GM19438 (cell line): ENCODE measurements around the gene SRGAP1.

Experiments
- ATAC-seq: cut with Tn5 transposase; IDR thresholded peaks from one replicate; pipeline ENCODE4 v1.9.1; 2021; ENCODE audit warnings: low read depth; ENCODE audit not compliant: unreplicated experiment

Gene SRGAP1

DNA sequence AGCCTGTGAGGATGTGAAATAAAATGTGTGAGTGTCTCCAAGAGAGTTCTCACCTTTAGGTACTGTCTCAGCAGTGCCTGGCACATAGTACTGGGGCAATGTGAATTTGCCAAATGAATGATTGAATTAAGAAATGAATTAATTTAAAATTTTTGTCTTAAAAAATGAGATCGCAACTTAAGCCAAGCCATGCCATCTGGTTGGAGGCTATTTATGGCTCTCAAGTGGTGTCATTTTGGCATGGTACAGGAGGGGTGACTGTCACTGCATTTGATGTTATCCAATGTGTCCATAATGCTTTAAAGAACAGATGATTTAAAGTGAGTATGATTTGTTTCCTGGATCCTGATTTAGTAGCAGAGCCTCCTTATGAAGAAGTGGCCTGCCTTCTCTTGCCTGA, 80.3 kb downstream of the SRGAP1 start:
- no peak for ATAC-seq

DNA sequence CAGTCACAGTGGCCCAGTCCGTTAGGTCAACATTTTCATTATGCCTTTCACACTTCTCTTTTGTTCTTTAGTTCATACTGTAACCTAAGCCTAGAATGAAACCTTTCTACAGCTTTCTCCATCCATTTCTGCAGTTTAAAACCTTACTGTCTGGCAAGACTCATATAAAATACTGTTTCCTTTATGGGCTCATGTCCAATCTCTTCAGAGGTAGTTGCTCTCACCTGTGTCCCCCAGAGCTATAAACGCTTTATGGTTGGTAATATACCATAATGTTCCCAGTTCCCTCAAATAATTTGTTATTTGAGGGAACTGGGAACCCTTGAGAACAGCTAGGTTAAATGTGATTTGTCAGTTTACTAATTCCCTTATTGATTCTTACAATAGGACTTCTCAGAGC, 83.0 kb downstream of the SRGAP1 start:
- no peak for ATAC-seq

DNA sequence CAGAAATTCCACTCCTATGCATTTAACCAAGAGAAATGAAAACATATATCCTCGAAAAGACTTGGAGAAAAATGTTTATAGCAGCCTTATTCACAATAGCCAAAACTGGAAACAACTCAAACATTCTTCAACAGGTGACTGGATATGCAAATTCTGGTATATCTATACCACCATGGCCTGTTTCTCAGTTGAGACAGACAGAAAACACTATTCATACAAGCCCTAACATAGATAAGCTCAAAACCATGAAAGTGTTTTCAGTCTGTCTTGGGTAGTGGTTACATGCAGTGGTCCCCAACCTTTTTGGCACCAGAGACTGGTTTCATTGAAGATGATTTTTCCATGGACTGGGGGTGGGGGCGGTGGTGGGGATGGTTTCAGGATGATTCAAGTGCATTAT, 83.8 kb downstream of the SRGAP1 start:
- ATAC-seq, result no peak

DNA sequence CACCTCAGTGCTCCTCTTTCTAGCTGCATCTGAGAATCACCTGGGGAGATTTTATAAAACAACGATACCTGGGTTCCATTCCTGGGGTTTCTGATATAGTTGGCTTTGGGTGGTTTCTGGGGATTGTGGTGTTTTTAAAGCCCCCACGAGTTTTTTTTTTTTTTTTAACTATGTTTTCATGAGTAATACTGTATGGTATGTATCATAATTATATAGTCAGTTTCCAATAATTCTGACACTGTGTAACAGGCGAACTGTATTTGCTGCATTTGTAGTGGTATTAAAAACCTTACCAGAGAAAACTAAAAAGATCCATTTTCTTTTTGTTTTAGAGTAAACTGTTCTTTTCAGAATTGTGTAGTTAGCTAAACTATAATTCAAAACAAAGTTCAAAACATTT, 84.9 kb downstream of the SRGAP1 start:
- no peak for ATAC-seq

DNA sequence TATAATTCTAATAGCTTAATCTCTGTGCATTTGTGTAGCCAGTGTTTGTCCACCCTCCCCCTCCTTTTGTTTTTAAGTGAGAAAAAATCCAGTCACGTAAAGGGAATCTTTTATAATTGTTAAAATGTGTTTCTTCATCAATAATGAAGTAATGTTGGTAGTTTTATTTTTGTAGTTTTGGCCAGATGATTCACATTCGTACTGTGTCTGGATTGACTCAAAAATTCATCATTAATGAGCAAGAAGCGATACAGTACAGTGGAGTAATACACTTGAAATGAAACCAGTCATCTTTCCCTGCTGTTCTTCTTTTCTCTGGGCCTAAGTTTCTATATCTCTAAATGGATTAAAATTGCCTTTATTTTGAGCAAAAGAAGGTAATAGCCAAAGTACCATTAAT, 86.5 kb downstream of the SRGAP1 start:
- ATAC-seq, result no peak

DNA sequence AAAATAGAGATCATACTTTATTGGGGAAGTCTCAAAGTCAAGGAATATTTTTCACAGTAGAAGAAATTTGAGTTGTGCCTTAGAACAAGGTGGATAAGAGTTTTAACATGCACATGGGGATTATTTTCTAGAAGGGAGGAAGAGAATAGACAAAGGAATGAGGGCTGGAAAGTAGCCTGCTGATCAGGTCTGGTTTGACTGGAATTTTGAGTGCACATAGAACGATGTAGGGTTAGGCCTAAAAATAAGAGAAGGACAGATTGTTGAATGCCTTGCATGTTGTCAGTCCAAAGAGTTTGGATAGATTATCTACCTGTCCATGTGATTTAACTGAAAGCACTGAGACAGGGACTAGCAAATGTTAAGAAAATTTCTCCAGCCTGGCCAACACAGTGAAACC, 87.2 kb downstream of the SRGAP1 start:
- no peak for ATAC-seq

DNA sequence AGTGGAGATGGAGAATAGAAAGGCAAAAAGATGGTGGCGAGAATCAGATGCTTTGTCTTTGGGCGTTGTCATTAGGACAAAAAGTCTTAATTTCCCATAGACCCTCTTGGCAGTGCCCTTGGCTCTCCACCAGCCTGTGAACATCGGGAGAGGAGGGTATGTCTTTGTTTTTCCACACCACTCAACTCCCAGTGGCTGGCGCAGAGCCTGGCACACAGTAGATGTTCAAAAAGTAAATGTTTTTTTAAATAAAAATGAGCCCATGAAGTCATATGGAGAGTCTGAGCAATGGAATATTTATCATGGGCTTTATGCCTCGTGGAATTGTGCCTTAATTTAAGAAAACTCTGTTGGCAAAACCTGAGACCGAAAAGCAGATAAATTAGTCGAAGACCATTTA, 90.4 kb downstream of the SRGAP1 start:
- no peak for ATAC-seq

DNA sequence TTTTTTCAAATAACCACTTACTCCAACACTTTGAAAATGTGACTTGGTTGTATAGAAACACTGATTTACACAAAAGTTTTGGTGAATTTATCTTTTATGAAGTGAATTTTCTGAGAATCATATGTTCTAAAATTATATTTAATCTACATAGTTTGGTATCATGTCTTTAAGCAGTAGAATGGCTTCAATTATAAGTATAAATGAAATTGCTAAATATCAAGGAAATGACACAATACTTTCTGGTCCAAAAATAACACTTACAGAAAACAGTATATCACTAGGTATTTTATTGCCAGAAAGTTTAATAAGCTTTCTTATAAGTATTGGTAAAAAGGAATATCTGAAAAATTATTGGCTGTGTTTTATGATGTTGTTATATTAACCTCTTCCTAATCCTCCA, 90.9 kb downstream of the SRGAP1 start:
- no peak for ATAC-seq

DNA sequence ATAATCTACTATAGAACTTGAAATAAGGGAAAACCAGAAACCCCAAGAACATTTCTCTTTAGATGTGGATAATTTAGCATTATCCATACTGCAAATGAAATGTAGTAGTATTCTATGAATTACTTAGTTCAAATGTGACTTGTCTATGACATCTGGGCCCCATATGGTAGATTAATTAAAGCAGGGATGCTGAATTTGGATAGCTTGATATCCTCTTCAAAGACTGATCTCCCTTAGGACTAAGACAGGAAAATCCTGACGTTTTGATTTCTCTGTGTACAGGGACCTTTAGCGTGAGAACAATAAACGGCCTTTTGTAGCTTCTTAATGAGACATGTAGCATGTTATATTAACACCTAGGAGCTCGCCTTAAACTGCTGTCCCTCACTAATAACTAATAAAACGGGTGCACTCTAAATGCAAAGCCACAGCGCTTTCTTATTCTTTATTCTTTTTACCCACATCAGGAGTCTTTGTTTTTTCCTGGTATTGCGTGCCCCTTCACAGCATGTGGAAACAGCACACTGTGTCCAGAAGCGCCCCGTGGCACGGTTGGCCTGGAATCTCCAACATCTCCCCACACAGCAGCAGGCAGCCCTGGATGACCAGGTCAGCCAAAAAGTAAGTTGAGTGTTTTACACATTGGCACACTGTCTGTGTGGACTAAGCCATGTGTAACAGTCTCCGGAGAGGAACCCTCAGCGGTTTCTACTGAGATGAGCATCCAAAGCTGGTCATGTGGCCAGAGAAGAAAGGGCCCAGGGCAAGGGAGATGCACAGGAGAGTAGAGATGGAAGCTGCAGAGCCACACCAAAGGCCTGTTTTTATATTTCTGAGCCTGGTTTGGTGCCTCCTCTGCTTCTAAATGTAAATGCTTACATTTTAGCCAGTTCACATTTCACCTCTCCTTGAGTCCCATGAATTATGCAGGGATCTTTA, 93.1 kb downstream of the SRGAP1 start:
- no peak for ATAC-seq

DNA sequence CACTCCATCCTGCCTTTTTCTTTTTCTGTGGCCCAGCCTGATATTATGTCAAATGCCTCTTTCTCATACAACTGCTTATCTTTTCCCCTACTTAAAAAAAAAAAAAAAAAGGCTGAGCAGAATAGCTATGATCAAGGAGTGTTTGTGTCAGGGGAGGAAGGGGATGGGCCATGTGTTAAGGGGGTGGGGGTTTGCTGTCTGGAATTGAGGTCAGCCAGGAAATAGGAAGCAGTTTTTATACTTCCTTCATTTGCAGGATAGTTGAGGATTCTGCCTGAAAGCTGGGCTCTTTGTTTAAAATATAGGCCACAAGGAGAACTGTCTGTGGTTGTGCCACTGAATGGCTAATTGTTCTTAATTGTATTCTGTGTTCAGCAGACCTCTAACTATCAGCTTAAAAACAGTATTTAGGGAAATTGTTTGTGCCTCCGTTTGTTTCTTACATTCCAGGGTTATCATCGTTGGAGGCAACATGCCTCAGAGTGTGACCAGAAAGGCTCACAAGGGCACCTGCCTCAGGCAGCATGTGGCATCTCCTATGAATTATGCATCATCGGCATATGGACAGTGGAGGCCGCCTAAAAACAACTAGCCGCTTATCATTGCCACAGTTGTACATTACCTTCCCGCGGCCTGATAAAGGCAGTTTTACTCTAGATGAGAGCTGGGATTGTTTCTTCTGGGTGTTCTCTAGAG, 96.0 kb downstream of the SRGAP1 start:
- no peak for ATAC-seq

DNA sequence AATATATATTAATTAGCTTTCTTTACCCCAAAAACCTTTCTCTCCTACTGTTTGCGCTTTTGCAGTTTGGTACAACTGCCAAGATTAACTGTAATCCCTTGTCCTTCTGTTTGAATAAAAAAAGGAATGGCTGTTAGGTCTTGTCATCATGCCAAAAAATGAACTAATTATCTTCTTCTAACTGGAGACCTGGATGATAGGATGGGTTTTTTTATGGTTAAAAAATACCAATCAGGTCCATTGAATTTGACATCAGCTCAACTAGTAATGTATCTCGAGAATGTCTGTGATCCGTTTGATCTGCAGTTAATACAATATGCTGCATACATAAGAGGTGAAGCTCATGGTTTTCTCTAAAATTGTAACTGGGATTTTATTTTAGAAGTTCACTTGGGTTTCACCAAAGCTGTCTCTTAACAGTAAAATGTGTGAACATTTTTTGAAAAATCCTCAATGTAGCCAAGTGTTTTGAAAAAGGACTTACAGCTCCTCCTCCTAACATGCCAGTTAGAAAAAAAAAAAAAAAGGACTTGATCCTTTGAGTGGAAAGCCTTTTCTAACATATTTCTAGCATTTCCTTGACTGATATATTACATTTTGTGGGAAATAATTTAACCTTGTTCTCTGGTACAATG, 96.8 kb downstream of the SRGAP1 start:
- no peak for ATAC-seq

DNA sequence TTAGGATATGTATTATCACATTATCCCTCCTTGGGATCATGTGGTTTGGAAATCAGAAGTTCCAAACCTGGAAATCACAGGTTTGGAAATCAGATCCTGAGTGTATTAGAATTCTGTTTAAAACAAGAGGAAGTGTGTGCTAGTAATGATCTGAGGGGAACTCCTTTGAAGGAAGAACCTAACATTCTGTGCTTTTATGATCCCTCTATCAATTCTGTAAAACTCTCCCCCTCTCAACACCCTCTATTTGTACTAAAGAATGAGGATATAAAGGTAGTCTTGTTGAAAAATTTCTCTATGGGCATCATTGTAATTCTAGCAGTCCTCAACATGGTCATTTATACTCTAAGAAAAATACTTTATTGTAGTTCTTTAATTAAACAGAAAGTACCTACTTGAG, 97.4 kb downstream of the SRGAP1 start:
- ATAC-seq, result no peak

DNA sequence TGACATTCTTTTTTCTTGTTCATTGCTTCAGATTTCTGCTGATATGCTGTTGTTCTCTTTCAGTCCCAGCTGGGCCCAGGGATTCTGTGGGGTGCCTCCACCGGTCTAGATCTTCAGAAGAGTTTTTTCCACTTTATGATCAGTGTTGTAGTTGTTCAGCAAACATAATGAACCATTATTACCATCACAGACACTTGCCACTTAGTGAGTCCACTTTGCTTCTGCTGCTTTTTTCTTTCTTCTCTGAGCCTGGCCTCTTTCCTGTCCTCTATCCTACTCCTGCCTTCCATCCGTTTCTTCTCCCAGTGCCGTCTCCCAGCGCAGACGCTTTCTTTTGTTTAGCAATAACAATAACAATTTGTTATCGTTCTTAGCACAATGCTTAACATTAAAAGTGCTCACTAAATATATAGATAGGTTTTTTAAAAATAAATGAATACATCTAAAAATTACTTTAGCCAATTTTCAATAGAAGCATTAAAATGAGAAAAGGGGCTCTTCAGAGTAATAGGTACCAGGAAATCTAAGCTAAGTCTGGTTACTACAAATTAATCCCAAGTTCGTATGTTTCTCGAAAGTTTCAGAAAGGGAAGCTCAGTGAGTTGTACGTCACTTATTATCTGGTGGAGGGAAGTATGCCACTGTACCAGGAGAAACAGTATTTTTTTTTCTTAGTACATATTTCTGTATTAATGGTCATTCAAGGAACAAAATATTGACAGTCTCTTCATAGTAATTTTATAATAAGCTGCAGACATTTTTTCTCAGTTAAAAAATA, 98.2 kb downstream of the SRGAP1 start:
- no peak for ATAC-seq

DNA sequence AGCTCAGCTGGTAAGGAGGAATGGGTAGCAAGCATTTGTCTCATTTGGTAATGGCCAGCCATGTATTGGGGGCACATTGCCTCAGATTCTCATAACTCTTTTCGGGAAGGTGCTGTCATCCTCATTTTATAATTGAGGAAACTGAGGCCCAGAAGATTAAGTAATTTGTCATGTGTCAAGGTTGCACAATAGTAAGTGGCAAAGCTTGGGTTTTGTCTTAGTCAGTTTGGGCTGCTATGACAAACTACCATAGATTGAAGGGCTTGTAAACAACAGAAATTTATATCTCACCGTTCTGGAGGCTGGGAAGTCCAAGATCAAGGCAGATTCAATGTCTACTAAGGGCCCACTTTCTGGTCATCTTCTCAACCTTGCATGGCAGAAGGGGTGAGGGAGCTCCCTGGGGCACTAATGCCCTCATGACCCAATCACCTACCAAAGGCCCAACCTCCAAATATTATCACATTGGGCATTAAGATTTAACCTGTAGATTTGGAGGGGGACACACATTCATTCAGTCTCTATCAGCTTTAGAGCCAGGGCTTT, 99.6 kb downstream of the SRGAP1 start:
- no peak for ATAC-seq

DNA sequence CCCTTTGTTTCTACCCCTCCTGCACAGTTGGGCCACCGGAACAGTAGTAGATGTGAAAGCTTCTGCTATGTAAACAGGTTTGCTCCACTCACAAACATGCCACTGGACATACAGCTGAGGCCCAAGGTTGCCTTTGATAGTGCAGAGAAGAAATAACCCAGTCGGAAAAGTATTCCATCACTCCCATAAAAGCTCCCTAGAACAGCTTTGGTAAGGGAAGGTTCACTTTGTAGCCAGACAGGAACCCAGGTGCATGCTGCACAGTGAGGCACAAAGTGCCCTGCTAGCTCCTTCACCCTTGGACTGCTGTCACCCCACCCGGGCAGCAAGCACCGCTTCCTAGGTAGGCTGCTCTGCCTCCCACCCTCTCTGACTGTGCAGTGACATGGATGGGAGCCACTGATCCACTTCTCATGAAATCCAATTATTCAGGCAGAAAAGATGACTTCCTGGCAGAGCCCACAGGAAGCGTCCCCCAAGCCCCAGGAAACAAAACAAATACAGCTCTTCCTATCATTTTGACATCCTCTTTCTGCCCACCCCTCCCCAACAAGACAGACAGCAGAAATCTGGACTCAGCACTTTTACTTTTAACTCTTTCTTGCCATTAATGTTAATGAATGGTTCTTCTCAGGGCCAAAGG, 100.2 kb downstream of the SRGAP1 start:
- ATAC-seq, result no peak

DNA sequence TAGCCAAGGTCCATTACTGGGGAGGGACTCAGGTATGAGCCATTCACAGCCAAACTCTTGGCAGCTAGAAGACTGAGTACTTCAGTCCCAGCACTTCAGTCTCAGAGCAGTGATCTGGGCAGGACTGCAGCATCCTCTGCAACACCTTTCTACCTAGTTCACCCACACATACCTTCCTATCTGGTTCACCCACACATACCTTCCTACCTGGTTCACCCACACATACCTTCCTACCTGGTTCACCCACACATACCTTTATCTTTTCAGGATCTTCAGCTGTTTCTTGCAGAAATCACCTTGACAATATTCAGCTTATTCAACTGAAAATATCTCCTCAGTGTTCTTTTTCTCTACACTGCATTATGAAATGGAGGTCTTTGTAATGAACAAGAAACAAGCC, 101.3 kb downstream of the SRGAP1 start:
- no peak for ATAC-seq

DNA sequence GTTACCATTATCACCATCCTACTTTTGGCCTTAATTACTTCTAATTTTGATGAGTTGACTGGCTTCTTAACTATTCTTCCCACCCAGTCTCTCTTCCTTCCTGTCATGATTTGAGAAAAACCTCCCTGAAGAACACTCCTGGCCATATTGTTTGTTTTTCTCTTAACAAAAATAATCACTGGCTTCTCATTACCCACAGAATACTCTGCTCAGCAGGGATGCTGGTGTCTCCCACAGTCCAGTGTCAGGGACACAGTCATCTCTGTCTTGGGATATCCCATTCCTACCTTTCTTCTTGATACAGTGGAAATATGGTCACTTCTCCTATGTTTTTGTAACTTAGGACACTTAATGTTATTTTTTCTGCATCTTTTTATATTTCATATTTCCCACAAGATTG, 103.7 kb downstream of the SRGAP1 start:
- no peak for ATAC-seq

DNA sequence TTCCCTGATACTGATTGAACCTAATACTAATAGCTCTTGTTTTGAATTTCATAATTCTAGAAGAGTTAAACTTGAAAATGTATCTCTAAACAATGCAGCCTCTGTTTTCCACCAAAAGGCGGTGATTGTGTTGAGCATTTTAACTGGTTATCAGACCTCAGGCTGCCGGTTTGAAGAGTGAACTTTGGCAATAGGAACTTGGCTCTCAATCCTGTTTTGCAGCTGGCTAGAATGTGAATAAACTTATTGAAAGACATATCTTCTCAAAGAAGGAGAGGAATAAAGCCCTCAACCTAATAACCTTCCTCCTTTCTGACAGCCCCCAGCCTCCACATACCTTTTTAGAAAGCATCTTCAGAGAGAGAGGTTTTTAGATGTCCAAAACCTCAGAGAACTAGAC, 105.4 kb downstream of the SRGAP1 start:
- ATAC-seq, result no peak

DNA sequence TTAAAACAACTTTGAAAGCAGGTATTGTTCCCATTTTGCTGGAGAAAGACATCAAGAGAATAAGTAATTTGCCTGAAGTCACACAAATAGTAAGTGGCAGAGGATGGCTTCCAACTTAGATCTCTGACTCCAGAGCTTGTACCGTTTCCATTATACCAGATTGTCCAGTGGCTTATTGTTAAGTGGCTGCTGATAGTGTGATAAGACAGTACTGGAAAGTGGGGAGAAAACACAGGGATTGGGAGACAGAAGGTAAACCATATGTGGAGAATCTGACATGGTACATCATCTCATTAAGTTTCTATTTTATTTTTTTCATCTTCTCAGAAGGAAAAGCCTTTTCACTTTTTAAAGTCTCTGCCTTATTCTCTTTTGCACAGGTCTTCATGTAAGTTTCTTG, 108.5 kb downstream of the SRGAP1 start:
- no peak for ATAC-seq
